Endometrium (tissue), 2 donors: ENCODE results near the gene ADGRL2.
A peak's percentile ranks its signal among the peaks of the same experiment; 100 is the strongest.
"Not testable (repeated sequence)": the region's sequence is repeated elsewhere in the genome, so short reads cannot be mapped to it uniquely, and the experiment has no call there.

Experiments
- FAIRE-seq: peaks from 2 replicates; lab custom pipeline; 2012; peaks lifted over from hg19 to GRCh38; lab: Jason Lieb, UNC
- donor health status: control.
- donor health status: control.

The ADGRL2 gene

GRCh38 chr1:81848880-81849682 lies 48.3 kb downstream of the ADGRL2 start:
- no peak for FAIRE-seq

GRCh38 chr1:81850031-81850430 lies 49.3 kb downstream of the ADGRL2 start:
- no peak for FAIRE-seq

GRCh38 chr1:81850495-81850894 lies 49.8 kb downstream of the ADGRL2 start:
- no peak for FAIRE-seq

- FAIRE-seq: no peak
These were observed 50.5 kb downstream of the ADGRL2 start for GRCh38 chr1:81851217-81851616.

GRCh38 chr1:81852961-81853360 lies 52.2 kb downstream of the ADGRL2 start:
- no peak for FAIRE-seq

GRCh38 chr1:81867235-81867634 lies 66.5 kb downstream of the ADGRL2 start:
- peak; percentile 39 for FAIRE-seq

- FAIRE-seq: no peak
These were observed 68.6 kb downstream of the ADGRL2 start for GRCh38 chr1:81869307-81869706.

GRCh38 chr1:81871091-81871490 lies 70.4 kb downstream of the ADGRL2 start:
- FAIRE-seq: not testable (repeated sequence)

- FAIRE-seq: no peak
These were observed 73.2 kb downstream of the ADGRL2 start for GRCh38 chr1:81873946-81874345.

GRCh38 chr1:81874461-81874860 lies 73.7 kb downstream of the ADGRL2 start:
- no peak for FAIRE-seq

GRCh38 chr1:81874940-81875339 lies 74.2 kb downstream of the ADGRL2 start:
- FAIRE-seq: no peak

GRCh38 chr1:81876901-81877733 lies 76.4 kb downstream of the ADGRL2 start:
- FAIRE-seq: peak; percentile 85

- FAIRE-seq: no peak
These were observed 77.2 kb downstream of the ADGRL2 start for GRCh38 chr1:81877940-81878339.

- peak; percentile 62 for FAIRE-seq
These were observed 77.8 kb downstream of the ADGRL2 start for GRCh38 chr1:81878538-81878937.

- FAIRE-seq: no peak
These were observed 80.0 kb downstream of the ADGRL2 start for GRCh38 chr1:81880781-81881180.

GRCh38 chr1:81885291-81885690 lies 84.6 kb downstream of the ADGRL2 start:
- no peak for FAIRE-seq

GRCh38 chr1:81886292-81886691 lies 85.6 kb downstream of the ADGRL2 start:
- FAIRE-seq: not testable (repeated sequence)

GRCh38 chr1:81887421-81888144 lies 86.8 kb downstream of the ADGRL2 start:
- no peak for FAIRE-seq

GRCh38 chr1:81889166-81889565 lies 88.4 kb downstream of the ADGRL2 start:
- no peak for FAIRE-seq

GRCh38 chr1:81894867-81895266 lies 94.1 kb downstream of the ADGRL2 start:
- no peak for FAIRE-seq

- no peak for FAIRE-seq
These were observed 98.6 kb downstream of the ADGRL2 start for GRCh38 chr1:81899214-81899821.

GRCh38 chr1:81907575-81907974 lies 106.8 kb downstream of the ADGRL2 start:
- no peak for FAIRE-seq
